Upper lobe of left lung (tissue), 6 donors: ENCODE data around the gene SMIM9. TPM values are rescaled to one million over a fixed set of nuclear protein-coding genes. Genes with fewer than 3 reads are reported as not detected.
"Not testable (repeated sequence)": the region's sequence is repeated elsewhere in the genome, so short reads cannot be mapped to it uniquely, and the experiment has no call there.

Experiments used
- ATAC-seq, 2 donors: fragments of 200-7000 bp; cut with Tn5 transposase; one replicate each; pipeline ENCODE4 v1.9.1; 2022; ENCODE audit warnings: mild to moderate bottlenecking in 2 of 2, moderate library complexity in 2 of 2; ENCODE audit not compliant: low FRiP score in 2 of 2
- DNase-seq, 2 donors: peaks; one replicate each; pipeline ENCODE4 v3.0.0-alpha.2; 2019 to 2020
- H3K27ac ChIP-seq, 4 donors: fragments of 200-600 bp; sonication (generic); one replicate each; pipeline ENCODE4 v1.5.1; 2016 to 2019
- H3K27me3 ChIP-seq, 4 donors: fragments of 200-600 bp; sonication (generic); one replicate each; pipeline ENCODE4 v1.5.1; 2017 to 2019
- H3K36me3 ChIP-seq, 4 donors: fragments of 200-600 bp; sonication (generic); one replicate each; pipeline ENCODE4 v1.5.1; 2016 to 2019
- H3K4me1 ChIP-seq, 4 donors: fragments of 200-600 bp; sonication (generic); one replicate each; pipeline ENCODE4 v1.5.1; 2018 to 2019
- H3K4me3 ChIP-seq, 4 donors: fragments of 200-600 bp; sonication (generic); one replicate each; pipeline ENCODE4 v1.5.1; 2017 to 2019; ENCODE audit warnings: mild to moderate bottlenecking in 2 of 4, moderate library complexity in 1 of 4
- H3K9me3 ChIP-seq, 4 donors: fragments of 200-600 bp; sonication (generic); one replicate each; pipeline ENCODE4 v1.5.1; 2018 to 2019
- EP300 ChIP-seq, 4 donors: sonication (generic); formaldehyde crosslinking; IDR thresholded peaks; one replicate each; pipeline ENCODE4 v1.5.1; 2017; ENCODE audit warnings: antibody characterized with exemption in 4 of 4, control low read depth in 2 of 4
- POLR2A ChIP-seq, 4 donors: fragments of 450-650 bp; IDR thresholded peaks; one replicate each; pipeline ENCODE4 v1.5.1; 2016 to 2017; ENCODE audit warnings: antibody characterized with exemption in 4 of 4, mild to moderate bottlenecking in 2 of 4
- POLR2AphosphoS5 ChIP-seq, 2 donors: sonication (generic); formaldehyde crosslinking; IDR thresholded peaks; one replicate each; pipeline ENCODE4 v1.5.1; 2017; ENCODE audit warnings: antibody characterized with exemption in 2 of 2
- WGBS, 2 donors: methylation state at CpG; one replicate each; pipeline ENCODE4 v1.1.5; 2017 to 2018; 5-methylcytosine and 5-hydroxymethylcytosine counted together
- total RNA-seq, 6 donors: library from RNA; depleted of rRNA in 4 of 6; stranded (reverse); fragments of >200 nt in 4 of 6; gene quantifications; one replicate each; pipeline versions ENCODE4 v1.1.0 to v1.2.1, GENCODE V29; 2016 to 2021
- TF ChIP-seq, protein P1 (sequence below), 6 experiments: fragments of 450-650 bp in 4 of 6; fragments of 200-600 bp in 2 of 6; sonication (generic) in 2 of 6; IDR thresholded peaks; one replicate each; pipeline ENCODE4 v1.5.1; 2016 to 2019; ENCODE audit warnings: antibody characterized with exemption in 6 of 6
- donor health status: DM: no; HTN: no; CAD: no; lungs with moderate emphysema.
- donor health status: DM: no; HTN: yes; CAD: no; lungs with severe emphysema.

SMIM9 gene
- total RNA-seq, 6 donors from 2014 or later: 1.5 TPM; not detected in 5

GRCh38 chrX:154819771-154820341, 14.6 kb downstream of the SMIM9 start:
- ATAC-seq: no peak
- 74 to 92% methylated on average over 7 of the region's 7 CpGs for WGBS, 2 donors
- no peak for DNase-seq
- TF ChIP-seq POLR2AphosphoS5 (IDR thresholded peaks at IDR 0.05) (no peak), EP300 (IDR thresholded peaks at IDR 0.05) (no peak), POLR2A (IDR thresholded peaks at IDR 0.05) (no peak)
- TF ChIP-seq, protein P1, sequence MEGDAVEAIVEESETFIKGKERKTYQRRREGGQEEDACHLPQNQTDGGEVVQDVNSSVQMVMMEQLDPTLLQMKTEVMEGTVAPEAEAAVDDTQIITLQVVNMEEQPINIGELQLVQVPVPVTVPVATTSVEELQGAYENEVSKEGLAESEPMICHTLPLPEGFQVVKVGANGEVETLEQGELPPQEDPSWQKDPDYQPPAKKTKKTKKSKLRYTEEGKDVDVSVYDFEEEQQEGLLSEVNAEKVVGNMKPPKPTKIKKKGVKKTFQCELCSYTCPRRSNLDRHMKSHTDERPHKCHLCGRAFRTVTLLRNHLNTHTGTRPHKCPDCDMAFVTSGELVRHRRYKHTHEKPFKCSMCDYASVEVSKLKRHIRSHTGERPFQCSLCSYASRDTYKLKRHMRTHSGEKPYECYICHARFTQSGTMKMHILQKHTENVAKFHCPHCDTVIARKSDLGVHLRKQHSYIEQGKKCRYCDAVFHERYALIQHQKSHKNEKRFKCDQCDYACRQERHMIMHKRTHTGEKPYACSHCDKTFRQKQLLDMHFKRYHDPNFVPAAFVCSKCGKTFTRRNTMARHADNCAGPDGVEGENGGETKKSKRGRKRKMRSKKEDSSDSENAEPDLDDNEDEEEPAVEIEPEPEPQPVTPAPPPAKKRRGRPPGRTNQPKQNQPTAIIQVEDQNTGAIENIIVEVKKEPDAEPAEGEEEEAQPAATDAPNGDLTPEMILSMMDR (IDR thresholded peaks at IDR 0.05): no peak
- Histone ChIP-seq H3K4me1 (no peaks in the 10 kb centered on the region), H3K4me3 (no peak overlapping the region), H3K27me3 (no peaks in the 10 kb centered on the region), H3K27ac (no peak overlapping the region), H3K9me3 (no peaks in the 10 kb centered on the region), H3K36me3 (no peaks in the 10 kb centered on the region)

DNA sequence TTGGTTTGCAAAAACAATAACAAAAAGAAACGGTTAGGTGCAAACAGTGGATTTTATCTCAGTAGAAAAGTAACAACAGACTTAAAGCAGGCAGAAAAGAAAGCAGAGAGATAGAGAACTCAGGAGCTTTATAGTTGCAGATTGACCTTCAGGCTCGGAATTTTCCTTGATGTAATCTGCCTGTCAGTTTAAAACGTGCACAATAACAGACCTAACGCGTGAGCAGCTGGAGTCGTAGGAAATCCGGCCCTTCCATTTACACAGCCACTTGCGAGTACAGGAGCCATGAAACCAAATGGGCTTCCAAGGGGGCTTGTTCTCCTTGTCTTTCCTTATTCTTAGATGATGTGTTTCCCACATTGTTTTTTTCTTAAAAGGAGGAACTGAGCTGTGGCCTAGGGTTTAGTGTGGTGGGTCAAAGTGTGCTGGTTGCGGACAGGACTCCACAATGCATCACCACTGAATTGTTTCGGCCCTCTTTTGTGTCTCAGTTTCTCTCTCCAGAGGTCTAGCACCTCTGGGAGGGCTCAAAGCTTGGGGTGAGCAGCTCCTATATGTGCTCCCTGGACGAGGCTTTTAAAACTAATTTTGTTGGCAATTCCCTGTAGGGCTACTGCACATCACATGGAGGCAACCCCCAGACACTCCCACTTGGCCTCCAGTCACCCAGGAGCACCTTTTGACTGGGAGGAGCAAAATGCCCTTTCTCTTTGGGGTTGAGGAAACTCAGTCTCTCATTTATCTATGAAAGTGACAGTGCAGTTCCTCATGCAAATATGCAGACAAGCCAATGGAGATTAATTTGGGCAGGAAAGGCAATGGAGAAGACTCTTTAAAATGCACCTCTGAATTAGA, 15.3 kb downstream of the SMIM9 start:
- WGBS, 2 donors: 74% methylated on average over 10 to 11 of the region's 11 CpGs

GRCh38 chrX:154817048-154817618, 17.3 kb downstream of the SMIM9 start:
- H3K36me3 ChIP-seq, H3K9me3 ChIP-seq, ATAC-seq, H3K4me3 ChIP-seq, H3K27ac ChIP-seq, H3K4me1 ChIP-seq, H3K27me3 ChIP-seq: not testable (repeated sequence)
- WGBS, 2 donors: 95 to 98% methylated on average over 12 to 19 of the region's 19 CpGs
- DNase-seq: peak in 1 of 2 donors; percentile 25

More for the DNA sequence above, 15.3 kb downstream of the SMIM9 start:
- Histone ChIP-seq H3K9me3 (no peaks in the 10 kb centered on the region), H3K4me3 (no peak overlapping the region), H3K27ac (no peak overlapping the region), H3K4me1 (no peaks in the 10 kb centered on the region), H3K36me3 (no peaks in the 10 kb centered on the region), H3K27me3 (no peaks in the 10 kb centered on the region)
- DNase-seq (no peak), ATAC-seq (no peak)
- TF ChIP-seq POLR2A (IDR thresholded peaks at IDR 0.05) (no peak), EP300 (IDR thresholded peaks at IDR 0.05) (no peak), POLR2AphosphoS5 (IDR thresholded peaks at IDR 0.05) (no peak)
- TF ChIP-seq, protein P1 (IDR thresholded peaks at IDR 0.05): no peak

- not testable (repeated sequence) for H3K27ac ChIP-seq, H3K27me3 ChIP-seq, H3K4me3 ChIP-seq, H3K4me1 ChIP-seq, H3K36me3 ChIP-seq, DNase-seq, ATAC-seq, H3K9me3 ChIP-seq
- WGBS, 2 donors: 69 to 90% methylated on average over 4 of the region's 4 CpGs
Measured at GRCh38 chrX:154816326-154816898, 18.1 kb downstream of the SMIM9 start.

GRCh38 chrX:154815274-154815818, 19.1 kb downstream of the SMIM9 start:
- H3K36me3 ChIP-seq: no peaks in the 10 kb centered on the region
- H3K27me3 ChIP-seq: no peaks in the 10 kb centered on the region
- no peak overlapping the region for H3K4me3 ChIP-seq
- DNase-seq (no peak), ATAC-seq (no peak)
- H3K9me3 ChIP-seq: no peaks in the 10 kb centered on the region
- TF ChIP-seq EP300 (IDR thresholded peaks at IDR 0.05) (no peak), POLR2AphosphoS5 (IDR thresholded peaks at IDR 0.05) (no peak), POLR2A (IDR thresholded peaks at IDR 0.05) (no peak)
- TF ChIP-seq, protein P1 (IDR thresholded peaks at IDR 0.05): no peak
- H3K4me1 ChIP-seq: no peaks in the 10 kb centered on the region
- no peak overlapping the region for H3K27ac ChIP-seq
- WGBS, 2 donors: 78 to 85% methylated on average over 5 of the region's 5 CpGs
